PC-9 (cell line): ENCODE measurements around the gene PATJ. TPM values are rescaled to one million over a fixed set of nuclear protein-coding genes. Genes with fewer than 3 reads are reported as not detected.
"Not testable (repeated sequence)": the region's sequence is repeated elsewhere in the genome, so short reads cannot be mapped to it uniquely, and the experiment has no call there.

Experiments used
- BruUV-seq: library from RNA; stranded (reverse); fragments of 400-500 nt; replicated peaks from 2 replicates; lab custom pipeline; 2021; lab: Mats Ljungman, UMichigan
- CTCF ChIA-PET: fragments of 300-600 bp; sonication (Branson Sonifier 250); formaldehyde crosslinking; loops from one replicate; lab custom pipeline; 2022; ENCODE audit warnings: antibody characterized with exemption; lab: Charles Lee
- POLR2A ChIA-PET: fragments of 300-600 bp; sonication (Branson Sonifier 250); formaldehyde crosslinking; loops from one replicate; lab custom pipeline; 2022; ENCODE audit warnings: antibody characterized with exemption; ENCODE audit not compliant: unreplicated experiment; lab: Charles Lee
- DNase-seq, 2 experiments: peaks; one replicate each; pipeline versions ENCODE4 v3.0.0 to v3.0.0-alpha.2; 2015 to 2022; ENCODE audit warnings: mixed read lengths in 1 of 2
- H2AFZ ChIP-seq: fragments of 200-600 bp; sonication (generic); 2 replicates; pipeline ENCODE4 v1.8.1; 2017; ENCODE audit warnings: antibody characterized with exemption
- H3F3A ChIP-seq: fragments of 200-600 bp; sonication (generic); 2 replicates; pipeline ENCODE4 v1.8.1; 2017; ENCODE audit warnings: antibody characterized with exemption, mild to moderate bottlenecking, low read depth; ENCODE audit not compliant: insufficient read depth
- H3K27ac ChIP-seq: fragments of 200-600 bp; sonication (generic); 2 replicates; pipeline ENCODE4 v1.6.1; 2016; ENCODE audit warnings: mixed run types
- H3K27me3 ChIP-seq: fragments of 200-600 bp; sonication (generic); 2 replicates; pipeline ENCODE4 v1.6.1; 2016; ENCODE audit warnings: low read depth, mixed run types; ENCODE audit not compliant: insufficient read depth
- H3K36me3 ChIP-seq: fragments of 200-600 bp; sonication (generic); 2 replicates; pipeline ENCODE4 v1.6.1; 2016; ENCODE audit warnings: low read depth, mixed run types
- H3K4me1 ChIP-seq: fragments of 200-600 bp; sonication (generic); replicated peaks from 2 replicates; pipeline ENCODE4 v1.6.1; 2016; ENCODE audit warnings: mixed run types; ENCODE audit not compliant: insufficient read depth
- H3K4me2 ChIP-seq: fragments of 200-600 bp; sonication (generic); 2 replicates; pipeline ENCODE4 v1.6.1; 2017; ENCODE audit warnings: mixed run types
- H3K4me3 ChIP-seq: fragments of 200-600 bp; sonication (generic); 2 replicates; pipeline ENCODE4 v1.6.1; 2016; ENCODE audit warnings: mixed run types
- H3K79me2 ChIP-seq: fragments of 200-600 bp; sonication (generic); 2 replicates; pipeline ENCODE4 v1.6.1; 2017; ENCODE audit warnings: low read depth, mixed run types
- H3K9me2 ChIP-seq: fragments of 200-600 bp; sonication (generic); 2 replicates; pipeline ENCODE4 v1.8.1; 2017; ENCODE audit warnings: mild to moderate bottlenecking; ENCODE audit not compliant: insufficient read depth
- H3K9me3 ChIP-seq: fragments of 200-600 bp; sonication (generic); 2 replicates; pipeline ENCODE4 v1.8.1; 2016; ENCODE audit warnings: low read depth; ENCODE audit not compliant: insufficient read depth
- H4K20me1 ChIP-seq: fragments of 200-600 bp; sonication (generic); 2 replicates; pipeline ENCODE4 v1.8.1; 2017; ENCODE audit not compliant: insufficient read depth
- EZH2 ChIP-seq: fragments of 200-600 bp; sonication (generic); IDR thresholded peaks from 2 replicates; pipeline ENCODE4 v1.8.0; 2017; ENCODE audit warnings: antibody characterized with exemption, low read depth
- intact Hi-C: fragments of 100-400 bp; cut with micrococcal nuclease; formaldehyde crosslinking; loops from one replicate; pipeline ENCODE4 v1.10.0; 2022; ENCODE audit not compliant: unreplicated experiment
- total RNA-seq: library from RNA; stranded (reverse); gene quantifications from 2 replicates; pipeline ENCODE4 v1.2.3, GENCODE V29; 2021
- TF ChIP-seq, protein P1 (sequence below): fragments of 200-600 bp; sonication (generic); conservative IDR thresholded peaks from 2 replicates; pipeline ENCODE4 v1.6.1; 2017; ENCODE audit warnings: mixed run types, antibody characterized with exemption, mild to moderate bottlenecking, moderate library complexity

The PATJ gene
- total RNA-seq, 1 experiment from 2014 or later, result 91.0 TPM

DNA sequence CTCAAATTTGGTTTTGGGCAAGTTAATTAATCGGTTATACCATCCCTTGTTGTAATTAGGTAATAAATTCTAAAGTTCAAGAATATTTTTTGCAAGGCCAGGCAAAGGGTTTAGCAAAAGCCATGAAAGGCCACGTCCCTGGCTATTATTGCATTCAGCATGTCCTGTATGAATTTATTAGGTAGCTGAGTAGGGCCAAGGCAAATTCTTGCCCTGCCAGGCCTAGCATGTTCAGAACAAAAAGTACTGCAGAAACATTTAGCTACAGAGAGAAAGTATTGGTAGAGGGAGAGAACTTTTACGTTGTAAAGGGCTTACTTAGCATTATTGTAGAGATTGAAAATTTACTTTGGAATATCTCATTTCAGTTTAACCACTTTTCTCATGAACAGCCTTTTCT, 94.4 kb downstream of the PATJ start:
- no TSS peak for BruUV-seq
- H3K36me3 ChIP-seq, result peaks cover 43% of the 10 kb centered on the region

DNA sequence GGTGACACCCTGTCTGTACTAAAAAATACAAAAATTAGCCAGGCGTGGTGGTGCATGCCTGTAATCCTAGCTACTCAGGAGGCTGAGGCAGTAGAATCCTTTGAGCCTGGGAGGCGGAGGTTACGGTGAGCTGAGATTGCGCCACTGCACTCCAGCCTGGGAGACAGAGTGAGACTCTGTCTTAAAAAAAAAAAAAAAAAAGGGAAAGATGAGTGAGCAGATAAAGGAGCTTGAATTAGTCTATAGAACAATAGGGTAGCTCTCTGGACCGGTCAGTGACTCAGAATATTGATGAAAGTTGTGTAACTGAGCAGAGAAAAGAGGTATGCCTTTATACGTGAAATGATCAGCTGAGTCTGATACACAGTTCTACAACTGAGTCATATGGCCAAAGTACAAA, 95.3 kb downstream of the PATJ start:
- peak in 1 of 2 experiments; percentile 82 for DNase-seq
- H3K4me3 ChIP-seq, H3K4me2 ChIP-seq, intact Hi-C loops, BruUV-seq, H3K9me3 ChIP-seq, H3K27me3 ChIP-seq, H3K9me2 ChIP-seq, H4K20me1 ChIP-seq, H3K79me2 ChIP-seq, H2AFZ ChIP-seq, POLR2A ChIA-PET: not testable (repeated sequence)
- peak overlapping the region; percentile 42 for H3K27ac ChIP-seq
- CTCF ChIA-PET, result interaction anchor here (0.6 kb wide), 2 partner anchors 24 to 787 kb away, joined by 3 read pairs; no protein-coding TSS in a partner anchor
- H3F3A ChIP-seq, result peaks cover 24% of the 10 kb centered on the region
- peaks cover 22% of the 10 kb centered on the region for H3K4me1 ChIP-seq
- H3K36me3 ChIP-seq, result peaks cover 44% of the 10 kb centered on the region

More for the DNA sequence above, 94.4 kb downstream of the PATJ start:
- no peak for DNase-seq
- H3K9me2 ChIP-seq, result no peaks in the 10 kb centered on the region
- H2AFZ ChIP-seq, result no peak overlapping the region
- intact Hi-C loops, result no loop called here
- H3K4me3 ChIP-seq, result 0 out of 2 replicates have a peak overlapping the region, but pooled peaks have one; percentile 7
- 0 out of 2 replicates have a peak, but pooled peaks cover 3% of the 10 kb centered on the region for H4K20me1 ChIP-seq
- POLR2A ChIA-PET, result no interaction called here
- TF ChIP-seq, protein P1, sequence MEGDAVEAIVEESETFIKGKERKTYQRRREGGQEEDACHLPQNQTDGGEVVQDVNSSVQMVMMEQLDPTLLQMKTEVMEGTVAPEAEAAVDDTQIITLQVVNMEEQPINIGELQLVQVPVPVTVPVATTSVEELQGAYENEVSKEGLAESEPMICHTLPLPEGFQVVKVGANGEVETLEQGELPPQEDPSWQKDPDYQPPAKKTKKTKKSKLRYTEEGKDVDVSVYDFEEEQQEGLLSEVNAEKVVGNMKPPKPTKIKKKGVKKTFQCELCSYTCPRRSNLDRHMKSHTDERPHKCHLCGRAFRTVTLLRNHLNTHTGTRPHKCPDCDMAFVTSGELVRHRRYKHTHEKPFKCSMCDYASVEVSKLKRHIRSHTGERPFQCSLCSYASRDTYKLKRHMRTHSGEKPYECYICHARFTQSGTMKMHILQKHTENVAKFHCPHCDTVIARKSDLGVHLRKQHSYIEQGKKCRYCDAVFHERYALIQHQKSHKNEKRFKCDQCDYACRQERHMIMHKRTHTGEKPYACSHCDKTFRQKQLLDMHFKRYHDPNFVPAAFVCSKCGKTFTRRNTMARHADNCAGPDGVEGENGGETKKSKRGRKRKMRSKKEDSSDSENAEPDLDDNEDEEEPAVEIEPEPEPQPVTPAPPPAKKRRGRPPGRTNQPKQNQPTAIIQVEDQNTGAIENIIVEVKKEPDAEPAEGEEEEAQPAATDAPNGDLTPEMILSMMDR, result no peak
- TF ChIP-seq EZH2, result no peak
- no peaks in the 10 kb centered on the region; the same call in 1 of the 2 replicates for H3K9me3 ChIP-seq
- peak overlapping the region; percentile 42; the same call in 1 of the 2 replicates for H3K27ac ChIP-seq
- H3F3A ChIP-seq, result peaks cover 27% of the 10 kb centered on the region
- peaks cover 22% of the 10 kb centered on the region for H3K4me1 ChIP-seq
- CTCF ChIA-PET, result no interaction called here
- H3K79me2 ChIP-seq, result peaks cover 4% of the 10 kb centered on the region; the same call in 1 of the 2 replicates
- no peak overlapping the region for H3K4me2 ChIP-seq
- no peaks in the 10 kb centered on the region for H3K27me3 ChIP-seq

DNA sequence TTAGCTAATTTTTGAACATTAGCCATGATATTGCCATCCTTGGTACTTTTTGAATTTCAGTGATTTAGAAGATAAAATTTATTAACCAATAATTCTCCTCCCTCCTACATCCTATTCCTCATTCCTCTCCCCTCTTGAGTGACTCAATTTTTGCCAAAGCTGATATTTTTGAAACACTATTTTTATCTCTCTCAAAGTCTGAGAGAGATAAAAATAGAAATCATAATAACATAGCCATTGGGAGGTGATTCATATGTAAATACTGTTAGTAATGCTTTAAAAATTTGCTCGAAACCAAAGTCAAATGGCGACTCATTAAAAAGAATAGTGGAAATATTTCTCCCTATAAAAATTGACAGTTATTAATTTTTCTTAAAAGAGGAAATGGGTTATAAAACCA, 97.4 kb downstream of the PATJ start:
- Histone ChIP-seq H3K4me2 (peak overlapping the region; percentile 35), H2AFZ (no peak overlapping the region), H3K27ac (peak overlapping the region; percentile 61), H3K27me3 (no peaks in the 10 kb centered on the region), H3K36me3 (peaks cover 34% of the 10 kb centered on the region), H3F3A (peaks cover 24% of the 10 kb centered on the region), H3K9me3 (no peaks in the 10 kb centered on the region; the same call in 1 of the 2 replicates), H3K4me3 (no peak overlapping the region), H3K79me2 (peaks cover 4% of the 10 kb centered on the region; the same call in 1 of the 2 replicates), H4K20me1 (0 out of 2 replicates have a peak, but pooled peaks cover 6% of the 10 kb centered on the region), H3K4me1 (peaks cover 22% of the 10 kb centered on the region), H3K9me2 (no peaks in the 10 kb centered on the region)
- no peak for TF ChIP-seq EZH2
- TF ChIP-seq, protein P1, result no peak
- CTCF ChIA-PET, result no interaction called here
- no TSS peak for BruUV-seq
- DNase-seq, result peak in 1 of 2 experiments; percentile 70
- POLR2A ChIA-PET, result interaction anchor here (0.6 to 0.7 kb wide), 2 partner anchors 178 to 401 kb away, joined by 3 to 4 read pairs; no protein-coding TSS in a partner anchor
- intact Hi-C loops, result no loop called here
